GM13977 (cell line): ENCODE results near the gene HSF2BP.

ENCODE experiments used
- DNase-seq: peaks from one replicate; pipeline ENCODE4 v3.0.0; 2012; ENCODE audit warnings: low spot score
- in situ Hi-C: fragments of 300-500 bp; cut with MboI; formaldehyde crosslinking; loops from one replicate; pipeline ENCODE4 v1.12.0; 2022; ENCODE audit warnings: low sequenced_read_pairs, low pct_unique_long_range_greater_than_20kb, mixed read lengths, inconsistent platforms; ENCODE audit not compliant: unreplicated experiment
- TF ChIP-seq, protein P1 (sequence below): IDR thresholded peaks from 2 replicates; pipeline ENCODE4 v1.5.1; 2012; ENCODE audit warnings: mild to moderate bottlenecking, control low read depth; ENCODE audit not compliant: insufficient read depth; ENCODE audit errors: extremely low read depth, missing control alignments

The HSF2BP gene

DNA sequence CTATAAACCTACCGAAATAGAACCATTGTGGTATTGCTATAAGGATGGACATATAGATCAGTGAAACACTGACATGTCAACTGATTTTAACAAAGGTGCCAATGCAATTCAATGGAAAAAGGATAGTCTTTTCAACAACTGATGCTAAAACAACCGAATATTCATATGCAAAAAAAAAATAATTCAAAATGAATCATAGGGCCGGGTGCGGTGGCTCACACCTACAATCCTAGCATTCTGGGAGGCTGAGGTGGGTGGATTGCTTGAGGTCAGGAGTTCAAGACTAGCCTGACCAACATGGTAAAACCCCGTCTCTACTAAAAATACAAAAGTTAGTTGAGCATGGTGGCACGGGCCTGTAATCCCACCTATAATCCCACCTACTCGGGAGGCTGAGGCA, 23.9 kb downstream of the HSF2BP start:
- in situ Hi-C loops: no loop called here
- TF ChIP-seq, protein P1, sequence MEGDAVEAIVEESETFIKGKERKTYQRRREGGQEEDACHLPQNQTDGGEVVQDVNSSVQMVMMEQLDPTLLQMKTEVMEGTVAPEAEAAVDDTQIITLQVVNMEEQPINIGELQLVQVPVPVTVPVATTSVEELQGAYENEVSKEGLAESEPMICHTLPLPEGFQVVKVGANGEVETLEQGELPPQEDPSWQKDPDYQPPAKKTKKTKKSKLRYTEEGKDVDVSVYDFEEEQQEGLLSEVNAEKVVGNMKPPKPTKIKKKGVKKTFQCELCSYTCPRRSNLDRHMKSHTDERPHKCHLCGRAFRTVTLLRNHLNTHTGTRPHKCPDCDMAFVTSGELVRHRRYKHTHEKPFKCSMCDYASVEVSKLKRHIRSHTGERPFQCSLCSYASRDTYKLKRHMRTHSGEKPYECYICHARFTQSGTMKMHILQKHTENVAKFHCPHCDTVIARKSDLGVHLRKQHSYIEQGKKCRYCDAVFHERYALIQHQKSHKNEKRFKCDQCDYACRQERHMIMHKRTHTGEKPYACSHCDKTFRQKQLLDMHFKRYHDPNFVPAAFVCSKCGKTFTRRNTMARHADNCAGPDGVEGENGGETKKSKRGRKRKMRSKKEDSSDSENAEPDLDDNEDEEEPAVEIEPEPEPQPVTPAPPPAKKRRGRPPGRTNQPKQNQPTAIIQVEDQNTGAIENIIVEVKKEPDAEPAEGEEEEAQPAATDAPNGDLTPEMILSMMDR: no peak
- DNase-seq: no peak

DNA sequence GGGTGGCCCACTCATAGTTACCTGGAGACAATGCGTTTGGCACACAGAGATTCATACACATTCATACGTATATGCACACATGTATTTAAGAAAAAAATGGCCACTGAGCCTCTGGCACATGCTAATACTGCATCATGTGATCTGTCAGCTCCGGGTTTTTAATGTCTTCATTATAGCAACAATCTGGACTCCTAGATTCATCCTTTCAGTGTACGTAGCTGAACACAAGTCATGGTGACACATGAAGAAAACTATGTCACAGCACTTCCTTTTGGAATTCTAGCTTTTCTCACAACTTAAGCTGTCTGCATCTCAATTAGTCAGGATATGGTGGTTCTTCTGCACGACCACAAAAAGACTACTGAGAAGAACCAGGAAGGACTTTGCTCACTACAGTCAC, 24.7 kb downstream of the HSF2BP start:
- in situ Hi-C loops: no loop called here
- TF ChIP-seq, protein P1: no peak
- DNase-seq: no peak

DNA sequence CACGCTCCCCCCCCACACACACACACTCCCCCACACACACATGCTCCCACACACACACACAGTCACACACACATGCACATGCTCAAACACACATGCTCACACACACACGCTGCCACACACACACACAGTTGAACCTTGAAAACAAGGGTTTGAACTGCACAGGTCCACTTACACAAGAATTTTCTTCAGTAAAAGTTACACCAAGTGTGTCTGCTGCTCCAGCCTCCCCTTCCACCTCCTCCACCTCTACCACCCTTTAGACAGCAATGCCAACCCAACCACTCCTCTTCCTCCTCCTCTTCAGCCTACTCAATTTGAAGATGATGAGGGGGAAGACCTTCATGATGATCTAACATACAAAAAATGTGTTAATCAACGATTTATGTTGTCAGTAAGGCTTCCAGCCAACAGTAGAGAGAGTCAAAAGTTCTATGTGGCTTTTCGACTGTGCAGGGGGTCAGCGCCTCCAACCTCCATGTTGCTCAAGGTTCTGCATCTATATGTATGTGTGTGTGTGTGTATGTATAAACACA, 26.8 kb downstream of the HSF2BP start:
- in situ Hi-C loops: no loop called here
- no peak for DNase-seq
- TF ChIP-seq, protein P1: no peak

DNA sequence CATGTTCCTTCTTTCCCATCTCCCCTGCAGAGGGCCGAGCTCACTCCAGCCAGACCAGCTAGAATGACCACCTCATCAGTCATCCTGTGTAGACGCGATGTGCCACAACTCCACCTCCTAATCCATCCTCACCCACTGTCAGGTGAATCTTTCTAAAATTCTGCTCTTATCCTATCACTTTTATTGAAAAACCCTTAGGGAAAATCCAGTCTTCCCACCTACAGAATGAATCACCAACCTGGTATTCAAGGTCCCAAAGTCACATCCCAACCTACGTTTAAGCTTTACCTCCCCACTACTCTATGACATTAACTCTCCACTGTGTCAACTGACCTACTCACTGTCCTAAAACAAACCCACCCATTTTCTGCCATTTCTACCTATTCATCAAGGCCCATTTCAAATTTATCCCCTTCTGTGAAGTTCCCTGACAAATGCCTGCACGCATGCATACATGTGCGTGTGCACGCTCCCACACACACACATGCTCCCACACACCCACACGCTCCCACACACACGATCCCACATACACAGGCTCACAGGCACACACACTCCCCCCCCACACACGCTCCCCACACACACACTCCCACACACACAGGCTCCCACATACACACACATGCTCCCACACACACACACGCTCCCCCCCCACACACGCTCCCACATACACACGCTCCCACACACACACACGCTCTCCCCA, 27.7 kb downstream of the HSF2BP start:
- in situ Hi-C loops: no loop called here
- DNase-seq: no peak
- TF ChIP-seq, protein P1: no peak

DNA sequence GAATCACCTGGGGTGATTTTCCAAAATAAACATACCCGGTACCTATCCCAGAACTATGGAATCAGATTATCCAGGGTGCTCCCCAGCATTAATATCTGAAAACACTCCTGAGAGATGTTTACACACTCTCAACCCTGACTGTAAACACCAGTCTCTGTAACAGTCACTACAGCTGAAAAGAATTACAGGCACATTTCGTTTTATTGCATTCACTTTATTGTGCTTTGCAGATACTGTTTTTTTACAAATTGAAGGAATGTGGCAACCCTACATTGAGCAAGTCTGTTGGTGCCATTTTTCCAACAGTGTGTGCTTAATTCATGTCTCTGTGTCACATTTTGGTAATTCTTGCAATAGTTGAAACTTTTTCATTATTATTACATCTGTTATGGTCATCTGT, 31.8 kb downstream of the HSF2BP start:
- in situ Hi-C loops: no loop called here
- TF ChIP-seq, protein P1: no peak
- no peak for DNase-seq

DNA sequence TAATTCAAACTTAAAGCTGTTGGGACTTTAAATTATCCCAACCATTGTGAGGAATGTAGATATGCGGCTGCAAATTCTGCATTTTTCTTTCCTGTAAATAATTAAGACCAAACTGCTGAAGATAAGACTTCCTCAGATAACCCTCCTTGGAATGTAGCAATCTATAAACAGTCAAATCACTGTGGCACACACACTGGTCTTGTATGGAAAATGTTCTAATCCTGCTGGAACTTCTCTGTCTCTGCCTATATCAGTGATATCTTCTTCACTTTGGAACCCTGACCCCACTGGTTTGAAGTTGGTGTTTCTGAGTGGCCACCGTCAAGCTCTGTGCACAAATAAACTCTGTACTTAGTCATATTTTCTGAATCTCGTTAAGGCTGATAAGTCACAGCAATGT, 32.9 kb downstream of the HSF2BP start:
- TF ChIP-seq, protein P1: no peak
- DNase-seq: no peak
- in situ Hi-C loops: no loop called here
